GM12892 (cell line): ENCODE data around the gene C3orf80. TPM values are rescaled to one million over a fixed set of nuclear protein-coding genes. Genes with fewer than 3 reads are reported as not detected.
A peak's percentile ranks its signal among the peaks of the same experiment; 100 is the strongest.
"Not testable (repeated sequence)": the region's sequence is repeated elsewhere in the genome, so short reads cannot be mapped to it uniquely, and the experiment has no call there.

Experiments
- DNase-seq: peaks from one replicate; pipeline ENCODE4 v3.0.0; 2011; ENCODE audit not compliant: insufficient read length
- FAIRE-seq: peaks from 2 replicates; lab custom pipeline; 2011; peaks lifted over from hg19 to GRCh38; lab: Jason Lieb, UNC
- POLR2A ChIP-seq: IDR thresholded peaks from 2 replicates; pipeline ENCODE4 v1.6.1; 2011; ENCODE audit warnings: low read depth, low read length, control low read depth
- POLR2AphosphoS5 ChIP-seq: IDR thresholded peaks from 2 replicates; pipeline ENCODE4 v1.6.1; 2011; ENCODE audit warnings: low read depth, low read length, control low read depth
- TAF1 ChIP-seq: IDR thresholded peaks from 2 replicates; pipeline ENCODE4 v1.6.1; 2011; ENCODE audit warnings: low read depth, mild to moderate bottlenecking, control low read depth, low read length, borderline replicate concordance
- polyA plus RNA-seq: library from polyadenylated mRNA; unstranded; fragments of >200 nt; gene quantifications from one replicate; pipeline ENCODE4 v1.2.1, GENCODE V29; 2012; ENCODE audit warnings: missing spikeins, inconsistent platforms; ENCODE audit not compliant: missing spikeins

The C3orf80 gene
- polyA plus RNA-seq = not detected

DNA sequence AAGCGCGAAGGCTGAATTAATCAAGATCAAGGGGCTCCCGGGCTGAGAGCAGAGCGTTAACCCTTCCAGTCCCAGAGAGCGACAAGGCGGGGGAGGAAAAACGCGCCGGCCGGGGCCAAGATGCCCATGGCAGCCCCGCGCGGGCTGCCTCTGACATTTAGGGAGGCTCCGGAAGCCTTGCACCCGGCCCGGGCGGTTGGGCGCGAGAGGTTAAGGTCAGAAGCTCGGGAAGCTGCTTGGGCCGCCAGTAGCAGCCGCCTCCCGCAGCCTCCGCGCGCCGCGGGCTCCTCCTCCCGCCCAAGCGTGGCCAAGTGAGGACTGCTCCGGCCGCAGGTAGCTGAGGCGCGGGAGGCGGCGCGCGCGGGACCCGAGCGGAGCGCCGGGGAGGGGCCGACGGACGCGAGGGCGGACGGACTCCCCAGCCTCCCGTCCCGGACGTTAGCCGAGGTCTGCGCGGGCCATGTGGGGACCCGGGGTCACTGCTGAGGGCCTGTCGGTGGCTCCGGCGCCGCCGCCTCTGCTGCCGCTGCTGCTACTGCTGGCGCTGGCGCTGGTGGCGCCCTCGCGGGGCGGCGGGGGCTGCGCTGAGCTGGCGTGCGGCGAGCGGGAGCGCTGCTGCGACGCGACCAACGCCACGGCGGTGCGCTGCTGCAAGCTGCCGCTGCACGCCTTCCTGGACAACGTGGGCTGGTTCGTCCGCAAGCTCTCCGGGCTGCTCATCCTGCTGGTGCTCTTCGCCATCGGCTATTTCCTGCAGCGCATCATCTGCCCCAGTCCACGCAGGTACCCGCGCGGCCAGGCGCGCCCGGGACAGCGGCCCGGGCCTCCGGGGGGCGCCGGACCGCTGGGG lies at the start of gene C3orf80:
TSS of gene C3orf80 (plus strand) at position 247 of the 850 bp plus-strand sequence. CDS start at position 461, 214 bp downstream.
- FAIRE-seq (peak; percentile 70), DNase-seq (peak; percentile 42)
- TF ChIP-seq TAF1 (no peak), POLR2AphosphoS5 (no peak), POLR2A (no peak)

DNA sequence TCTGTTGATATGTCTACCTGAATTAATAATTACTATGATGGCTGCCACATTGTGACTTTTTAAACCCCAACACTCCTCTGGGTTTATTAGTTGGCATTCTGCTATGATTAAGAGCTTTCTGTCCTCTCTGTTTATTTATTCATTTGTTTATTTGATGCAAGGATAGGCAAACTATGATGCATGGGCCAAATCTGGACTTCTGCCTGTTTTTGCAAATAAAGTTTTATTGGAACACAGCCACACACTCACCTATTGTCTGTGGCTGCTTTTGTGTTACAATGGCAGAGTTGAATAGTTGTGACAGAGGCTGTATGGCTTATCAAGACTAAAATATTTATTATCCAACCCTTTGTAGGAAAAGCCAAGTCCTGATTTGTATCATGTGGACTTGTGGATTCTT lies 48.3 kb upstream of the C3orf80 start:
- DNase-seq (no peak), FAIRE-seq (no peak)
- TF ChIP-seq POLR2A (no peak), POLR2AphosphoS5 (no peak), TAF1 (no peak)

DNA sequence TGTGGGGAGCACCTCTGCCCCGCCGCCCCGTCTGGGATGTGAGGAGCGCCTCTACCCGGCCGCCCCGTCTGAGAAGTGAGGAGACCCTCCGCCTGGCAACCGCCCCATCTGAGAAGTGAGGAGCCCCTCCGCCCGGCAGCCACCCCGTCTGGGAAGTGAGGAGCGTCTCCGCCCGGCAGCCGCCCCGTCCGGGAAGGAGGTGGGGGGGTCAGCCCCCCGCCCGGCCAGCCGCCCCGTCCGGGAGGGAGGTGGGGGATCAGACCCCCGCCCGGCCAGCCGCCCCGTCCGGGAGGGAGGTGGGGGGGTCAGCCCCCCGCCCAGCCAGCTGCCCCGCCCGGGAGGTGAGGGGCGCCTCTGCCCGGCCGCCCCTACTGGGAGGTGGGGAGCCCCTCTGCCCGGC lies 46.6 kb upstream of the C3orf80 start:
- not testable (repeated sequence) for DNase-seq, FAIRE-seq

DNA sequence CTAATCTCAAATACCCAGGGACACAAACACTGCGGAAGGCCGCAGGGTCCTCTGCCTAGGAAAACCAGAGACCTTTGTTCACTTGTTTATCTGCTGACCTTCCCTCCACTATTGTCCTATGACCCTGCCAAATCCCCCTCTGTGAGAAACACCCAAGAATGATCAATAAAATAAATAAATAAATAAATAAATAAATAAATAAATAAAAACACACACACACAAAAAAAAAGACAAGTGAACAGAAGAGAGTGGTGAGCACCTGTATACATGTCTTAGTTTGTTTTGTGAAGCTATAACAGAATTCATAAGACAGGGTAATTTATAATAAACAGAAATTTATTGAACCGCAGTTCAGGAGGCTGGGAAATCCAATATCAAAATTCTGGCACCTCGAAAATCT lies 45.8 kb upstream of the C3orf80 start:
- FAIRE-seq, DNase-seq: not testable (repeated sequence)

DNA sequence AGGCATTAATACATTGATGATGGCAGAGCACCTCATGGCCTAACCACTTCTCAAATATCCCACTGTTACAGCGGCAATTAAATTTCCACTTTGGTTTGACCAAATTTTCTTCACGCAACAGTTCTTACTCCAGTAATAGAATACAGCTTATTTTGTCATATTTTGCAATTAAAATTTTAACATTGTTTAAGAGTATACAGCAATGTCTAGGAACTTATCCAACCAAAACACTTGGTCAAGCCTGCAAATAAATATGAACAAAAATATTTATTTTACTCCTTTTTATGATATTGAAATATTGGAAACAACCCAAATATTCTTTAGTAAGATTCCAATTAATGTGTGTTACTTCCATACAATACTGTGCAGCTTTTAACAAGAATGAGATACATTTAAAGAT lies 45.3 kb upstream of the C3orf80 start:
- no peak for TF ChIP-seq POLR2AphosphoS5
- TF ChIP-seq POLR2A = no peak
- no peak for TF ChIP-seq TAF1
- DNase-seq = no peak
- no peak for FAIRE-seq

DNA sequence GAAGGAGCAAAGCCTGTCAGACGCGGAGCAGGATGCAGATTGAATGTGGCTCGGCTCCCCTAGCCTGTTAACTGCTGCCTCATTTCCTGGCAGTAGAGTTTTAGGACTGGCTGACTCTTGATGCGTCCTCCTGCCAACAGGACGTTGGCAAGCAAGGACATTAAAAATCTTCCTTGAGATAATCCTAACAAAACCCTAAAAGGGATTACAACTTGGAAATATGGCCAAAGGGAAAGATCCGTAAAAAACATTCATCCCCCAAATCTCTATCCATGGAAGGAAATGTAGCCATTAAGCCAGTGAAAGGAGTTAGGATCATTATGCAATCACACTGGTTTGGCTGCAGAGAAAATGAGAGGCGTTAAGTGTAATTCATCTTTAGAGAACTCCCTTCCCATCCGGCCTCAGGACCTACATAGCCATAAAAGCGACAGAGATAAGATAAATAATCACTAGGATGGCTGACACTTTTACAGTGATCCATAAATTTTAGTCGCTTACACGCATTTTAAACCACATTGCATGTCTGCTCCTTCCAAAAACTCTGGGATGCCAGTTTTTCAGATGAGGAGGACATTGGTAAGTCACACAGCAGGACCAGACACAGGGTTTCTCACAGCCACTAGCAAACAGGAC lies 44.5 kb upstream of the C3orf80 start:
- no peak for FAIRE-seq
- TF ChIP-seq POLR2AphosphoS5 (no peak), POLR2A (no peak), TAF1 (no peak)
- DNase-seq = no peak

DNA sequence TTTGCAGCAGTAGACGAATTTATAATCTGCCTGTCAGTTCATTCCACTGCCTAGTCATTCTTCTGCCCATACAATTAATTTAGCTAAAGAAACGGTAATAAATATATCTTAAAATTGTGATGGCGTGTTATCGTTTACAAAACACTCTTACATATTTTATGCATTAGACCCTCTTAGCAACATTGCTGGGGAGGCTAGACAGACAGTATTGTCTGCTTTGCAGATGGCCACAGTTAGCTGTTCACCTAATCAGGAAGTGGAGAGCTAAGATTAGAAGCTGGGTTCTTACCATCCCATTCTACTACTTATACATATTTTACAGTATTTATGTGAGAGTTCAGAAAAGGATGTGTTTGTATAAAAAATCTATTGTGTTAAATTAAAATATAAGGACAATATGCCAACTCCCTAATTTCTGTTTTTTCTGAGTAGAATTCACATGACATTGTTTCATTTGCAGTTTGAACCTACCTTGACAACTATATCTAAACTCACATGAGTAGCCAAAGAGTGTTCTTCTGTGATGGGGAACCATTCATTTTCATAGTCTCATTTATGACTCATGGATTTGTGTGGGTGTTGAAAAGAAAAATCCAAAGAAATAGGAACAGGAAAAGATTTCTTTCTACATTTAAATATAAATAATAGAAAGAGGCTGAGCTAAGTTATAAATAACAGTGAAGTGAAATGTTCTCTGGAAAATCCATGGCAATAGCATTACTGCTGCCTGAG lies 41.7 kb upstream of the C3orf80 start:
- DNase-seq = no peak
- TF ChIP-seq TAF1 (no peak), POLR2A (no peak), POLR2AphosphoS5 (no peak)
- FAIRE-seq = no peak

DNA sequence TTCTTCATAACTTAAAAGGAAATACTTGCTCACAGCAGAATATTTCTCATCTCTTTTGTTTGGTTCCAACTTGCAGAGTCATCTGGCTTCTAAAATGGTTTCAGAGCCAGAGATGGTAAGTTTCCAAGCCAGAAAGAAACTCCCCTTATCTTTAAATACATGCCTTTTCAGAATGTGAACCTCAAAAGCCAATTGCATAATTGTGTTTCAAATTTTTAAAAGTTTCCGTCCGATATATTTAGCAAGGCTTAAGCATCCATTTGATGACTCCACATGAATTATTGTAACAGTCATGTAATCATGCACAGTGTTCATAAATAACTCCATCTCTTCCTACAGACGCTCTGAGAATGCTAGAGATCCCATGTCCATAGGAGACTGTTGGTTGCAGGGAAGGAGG lies 40.6 kb upstream of the C3orf80 start:
- no peak for FAIRE-seq
- TF ChIP-seq POLR2AphosphoS5 (no peak), TAF1 (no peak), POLR2A (no peak)
- DNase-seq = no peak

DNA sequence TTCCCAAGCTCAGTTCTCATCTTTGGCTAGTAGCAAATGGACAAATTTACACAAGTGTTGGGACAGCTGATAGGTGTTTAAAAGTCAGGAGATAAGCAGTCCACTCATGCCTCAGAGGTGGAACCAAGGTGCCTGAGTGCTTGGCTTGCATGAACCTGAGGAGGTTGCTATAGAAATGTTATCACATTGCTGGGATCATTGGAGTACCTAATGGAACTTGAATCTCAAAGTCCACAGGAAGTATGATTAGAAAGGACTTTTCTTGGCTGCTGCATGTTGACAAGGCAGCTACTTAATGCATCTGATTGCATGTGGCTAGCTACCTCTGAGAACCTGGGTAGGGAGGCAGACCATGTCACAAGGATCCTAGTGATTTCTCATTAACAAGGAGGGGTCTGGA lies 39.5 kb upstream of the C3orf80 start:
- TF ChIP-seq POLR2AphosphoS5 (no peak), POLR2A (no peak), TAF1 (no peak)
- DNase-seq (no peak), FAIRE-seq (no peak)

DNA sequence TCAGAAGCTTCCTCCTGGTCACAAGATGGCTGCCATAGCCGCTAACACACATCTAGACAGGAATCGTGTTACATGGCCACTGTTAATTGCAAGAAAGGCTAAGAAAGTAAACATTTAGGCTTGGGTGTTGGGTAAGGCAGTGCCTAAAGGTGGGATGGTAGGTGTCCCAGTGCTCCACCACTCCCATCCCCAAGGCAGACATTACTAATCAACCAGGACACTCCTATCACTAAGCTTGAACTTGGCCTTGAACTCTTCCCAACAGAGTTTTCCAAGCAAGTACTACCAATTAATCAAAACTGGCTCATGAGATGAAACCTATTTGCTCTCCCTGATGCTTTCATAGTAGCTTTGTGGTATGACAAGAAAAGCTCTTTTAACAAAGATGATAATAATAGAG lies 37.9 kb upstream of the C3orf80 start:
- FAIRE-seq (peak; percentile 24), DNase-seq (no peak)
- no peak for TF ChIP-seq POLR2A

DNA sequence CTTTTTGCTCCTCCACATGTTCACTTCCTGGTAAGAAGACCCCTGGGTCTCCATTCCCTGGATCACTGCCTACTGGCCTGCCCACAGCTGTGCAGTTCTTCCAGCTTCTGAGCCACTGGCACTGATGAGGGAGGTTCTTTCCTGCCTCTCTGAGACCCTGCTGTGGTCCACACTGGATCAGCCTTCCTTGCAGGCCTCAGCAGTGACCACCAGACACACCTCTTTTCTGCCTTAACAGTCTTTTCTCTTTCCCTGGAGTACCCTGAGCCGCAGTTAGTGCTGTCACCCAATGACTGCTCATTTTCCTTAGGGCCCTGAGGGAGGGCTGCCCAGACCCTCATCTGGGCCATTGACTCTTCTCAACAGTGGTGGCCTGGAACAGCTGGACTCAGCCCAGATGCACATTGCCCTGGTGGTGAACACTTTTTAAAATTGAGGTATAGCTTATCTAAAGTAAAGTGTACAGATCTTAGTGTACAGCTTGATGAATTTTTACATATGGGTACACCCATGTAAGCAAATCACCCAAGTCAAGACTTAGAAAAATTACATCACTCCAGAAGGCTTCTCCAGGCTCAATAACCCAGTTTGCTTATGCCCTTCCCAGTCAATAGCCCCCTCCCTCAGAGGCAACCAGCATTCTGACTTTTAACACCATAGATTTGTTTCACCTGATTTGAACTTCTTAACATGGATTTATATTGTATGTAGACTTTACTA lies 32.8 kb upstream of the C3orf80 start:
- DNase-seq (no peak), FAIRE-seq (no peak)
- no peak for TF ChIP-seq TAF1
- TF ChIP-seq POLR2AphosphoS5 = no peak
- TF ChIP-seq POLR2A = no peak
